Vagina (tissue), 2 donors: Measurements from ENCODE around the gene PPP1R2.

Experiments used
- POLR2AphosphoS5 ChIP-seq, 2 donors: sonication (generic); formaldehyde crosslinking; IDR thresholded peaks; one replicate each; pipeline ENCODE4 v1.9.0; 2017; ENCODE audit warnings: antibody characterized with exemption in 2 of 2, mild to moderate bottlenecking in 2 of 2, low read depth in 1 of 2; ENCODE audit not compliant: insufficient read depth in 1 of 2
- TF ChIP-seq, protein P1 (sequence below), 3 experiments: fragments of 450-650 bp in 2 of 3; fragments of 200-600 bp in 1 of 3; sonication (generic) in 1 of 3; IDR thresholded peaks; one replicate each; pipeline ENCODE4 v1.5.1; 2017 to 2019; ENCODE audit warnings: antibody characterized with exemption in 3 of 3, mild to moderate bottlenecking in 2 of 3, moderate library complexity in 2 of 3

DNA sequence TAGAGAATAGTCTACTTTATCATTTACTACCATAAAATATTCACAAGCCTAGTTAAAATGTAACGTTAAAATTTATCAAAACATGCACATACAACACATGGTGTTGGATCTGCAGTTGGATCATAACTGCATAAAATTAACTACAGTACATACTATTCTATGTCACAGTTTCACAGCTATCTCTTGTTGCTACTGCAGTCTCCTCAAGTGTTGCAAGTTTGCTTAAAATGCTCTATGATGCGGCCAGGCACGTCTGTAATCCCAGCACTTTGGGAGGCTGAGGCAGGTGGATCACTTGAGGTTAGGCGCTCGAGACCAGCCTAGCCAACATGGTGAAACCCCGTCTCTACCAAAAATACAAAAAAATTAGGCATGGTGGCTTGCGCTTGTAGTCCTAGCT is 10.3 kb downstream of the PPP1R2 start:
- TF ChIP-seq, protein P1, sequence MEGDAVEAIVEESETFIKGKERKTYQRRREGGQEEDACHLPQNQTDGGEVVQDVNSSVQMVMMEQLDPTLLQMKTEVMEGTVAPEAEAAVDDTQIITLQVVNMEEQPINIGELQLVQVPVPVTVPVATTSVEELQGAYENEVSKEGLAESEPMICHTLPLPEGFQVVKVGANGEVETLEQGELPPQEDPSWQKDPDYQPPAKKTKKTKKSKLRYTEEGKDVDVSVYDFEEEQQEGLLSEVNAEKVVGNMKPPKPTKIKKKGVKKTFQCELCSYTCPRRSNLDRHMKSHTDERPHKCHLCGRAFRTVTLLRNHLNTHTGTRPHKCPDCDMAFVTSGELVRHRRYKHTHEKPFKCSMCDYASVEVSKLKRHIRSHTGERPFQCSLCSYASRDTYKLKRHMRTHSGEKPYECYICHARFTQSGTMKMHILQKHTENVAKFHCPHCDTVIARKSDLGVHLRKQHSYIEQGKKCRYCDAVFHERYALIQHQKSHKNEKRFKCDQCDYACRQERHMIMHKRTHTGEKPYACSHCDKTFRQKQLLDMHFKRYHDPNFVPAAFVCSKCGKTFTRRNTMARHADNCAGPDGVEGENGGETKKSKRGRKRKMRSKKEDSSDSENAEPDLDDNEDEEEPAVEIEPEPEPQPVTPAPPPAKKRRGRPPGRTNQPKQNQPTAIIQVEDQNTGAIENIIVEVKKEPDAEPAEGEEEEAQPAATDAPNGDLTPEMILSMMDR (IDR thresholded peaks at IDR 0.05): no peak
- TF ChIP-seq POLR2AphosphoS5 (IDR thresholded peaks at IDR 0.05; ENCODE audit: insufficient read depth in 1 of 2, low read depth in 1 of 2): no peak
